Activated CD8-positive, alpha-beta T cell treated with anti-CD3 and anti-CD28 coated beads for 36 hours (primary cell): Measurements from ENCODE around the gene CSTB. TPM values are rescaled to one million over a fixed set of nuclear protein-coding genes. Genes with fewer than 3 reads are reported as not detected.

Source experiments
- ATAC-seq: fragments of 200-7000 bp; cut with Tn5 transposase; one replicate; pipeline ENCODE4 v1.10.0; 2021; ENCODE audit warnings: mild to moderate bottlenecking, moderate library complexity
- CTCF ChIA-PET: fragments of 350-600 bp; sonication (Branson Sonifier 250); formaldehyde crosslinking; loops from one replicate; lab custom pipeline; 2021; ENCODE audit warnings: antibody characterized with exemption; lab: Charles Lee
- POLR2A ChIA-PET: fragments of 350-600 bp; sonication (Branson Sonifier 250); formaldehyde crosslinking; loops from one replicate; lab custom pipeline; 2021; ENCODE audit warnings: antibody characterized with exemption; lab: Charles Lee
- DNase-seq: peaks from one replicate; pipeline ENCODE4 v3.0.0-alpha.2; 2020
- H3K27ac Mint-ChIP-seq: one replicate; pipeline ENCODE4 v1.8.0; 2021; ENCODE audit warnings: mild to moderate bottlenecking, mixed read lengths
- H3K27me3 Mint-ChIP-seq: one replicate; pipeline ENCODE4 v1.8.0; 2021; ENCODE audit warnings: mixed read lengths
- H3K36me3 Mint-ChIP-seq: one replicate; pipeline ENCODE4 v1.8.0; 2021; ENCODE audit warnings: low read depth, mixed read lengths
- H3K4me1 Mint-ChIP-seq: one replicate; pipeline ENCODE4 v1.8.0; 2021; ENCODE audit warnings: low read depth, mixed read lengths
- H3K4me3 Mint-ChIP-seq: one replicate; pipeline ENCODE4 v1.8.0; 2021; ENCODE audit warnings: mild to moderate bottlenecking, moderate library complexity, mixed read lengths
- H3K9me3 Mint-ChIP-seq: one replicate; pipeline ENCODE4 v1.8.0; 2021; ENCODE audit warnings: mixed read lengths
- CTCF ChIP-seq: fragments of 200-600 bp; IDR thresholded peaks from one replicate; pipeline ENCODE4 v1.8.0; 2022; ENCODE audit warnings: antibody characterized with exemption, mild to moderate bottlenecking
- intact Hi-C: fragments of 100-400 bp; cut with micrococcal nuclease; formaldehyde crosslinking; loops from one replicate; pipeline ENCODE4 v1.10.0; 2022
- total RNA-seq, 2 experiments: library from RNA; stranded (reverse); gene quantifications; one replicate each; pipeline ENCODE4 v1.2.3, GENCODE V29; 2021

Gene CSTB
- total RNA-seq, 2 experiments from 2014 or later: 18.6 to 20.7 TPM

- no peak for TF ChIP-seq CTCF
- Mint-ChIP-seq H3K9me3 (no peaks in the 10 kb centered on the region), H3K27ac (peak overlapping the region; percentile 73), H3K27me3 (no peaks in the 10 kb centered on the region), H3K36me3 (peaks cover 7% of the 10 kb centered on the region), H3K4me1 (peaks cover 49% of the 10 kb centered on the region), H3K4me3 (peak overlapping the region; percentile 37)
- ChIA-PET POLR2A (interaction anchor here (0.9 to 1.3 kb wide), 2 partner anchors 10 to 12 kb away, joined by 3 to 4 read pairs; no protein-coding TSS in a partner anchor), CTCF (interaction anchor here (0.8 kb wide), 1 partner anchor 11 kb away, joined by 3 read pairs; the partner anchor contains the start of gene RRP1)
- peak; percentile 30 for DNase-seq
- peak; percentile 26 for ATAC-seq
- intact Hi-C loops: no loop called here
Measured at GRCh38 chr21:43778469-43779335, 2.6 kb upstream of the CSTB start.

DNA sequence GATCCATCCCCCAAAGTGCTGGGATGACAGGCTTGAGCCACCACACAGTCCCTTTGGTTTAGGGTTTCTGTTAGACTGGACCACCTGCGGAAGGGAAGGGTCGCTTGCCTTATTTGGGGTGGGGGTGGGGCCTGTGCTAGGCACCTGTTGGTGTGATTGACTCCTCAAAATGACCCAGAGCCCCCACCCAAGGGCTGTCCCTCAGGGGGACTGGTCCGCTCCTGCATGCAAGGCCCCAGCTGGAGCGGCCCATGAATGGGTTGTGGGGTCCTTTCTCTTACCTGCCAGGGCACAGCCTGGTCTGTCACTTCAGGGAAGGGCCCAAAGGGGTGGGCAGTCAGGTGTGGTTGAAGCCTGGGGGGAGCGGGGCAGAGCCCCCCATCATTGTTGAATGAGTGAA lies 1.8 kb upstream of the CSTB start:
- Mint-ChIP-seq H3K27me3 (no peaks in the 10 kb centered on the region), H3K9me3 (no peaks in the 10 kb centered on the region)

DNA sequence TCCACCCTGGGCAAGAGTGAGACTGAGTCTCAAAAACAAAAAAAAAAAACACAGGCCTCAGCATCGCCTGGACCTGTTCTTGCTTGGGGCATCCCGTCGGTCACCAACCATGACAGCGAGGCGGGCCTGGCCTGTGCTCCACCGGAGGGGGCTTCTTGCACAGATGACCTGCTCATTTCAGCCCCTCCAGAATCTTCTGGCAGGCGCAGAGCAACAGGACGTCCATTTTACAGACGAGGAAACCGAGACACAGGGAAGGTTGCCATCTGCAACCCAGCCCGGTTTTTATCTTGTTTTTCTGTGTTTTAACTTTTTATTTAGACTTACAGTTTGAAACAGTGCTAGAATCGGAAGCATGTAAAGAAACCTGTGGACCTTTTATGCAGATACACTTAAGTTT lies 918 bp downstream of the CSTB start:
- TF ChIP-seq CTCF: no peak
- intact Hi-C loops: no loop called here
- H3K4me1 Mint-ChIP-seq: peaks cover 30% of the 10 kb centered on the region
- peaks cover 12% of the 10 kb centered on the region for H3K36me3 Mint-ChIP-seq
- H3K4me3 Mint-ChIP-seq: peak overlapping the region; percentile 90
- DNase-seq: no peak
- ChIA-PET POLR2A (interaction anchor here (1.3 kb wide), 1 partner anchor 8 kb away, joined by 3 read pairs; no protein-coding TSS in a partner anchor), CTCF (interaction anchor here (1.2 to 1.7 kb wide), 2 partner anchors 11 to 15 kb away, joined by 3 to 5 read pairs; partner anchors contain the start of gene RRP1)
- no peaks in the 10 kb centered on the region for H3K27me3 Mint-ChIP-seq
- H3K27ac Mint-ChIP-seq: peak overlapping the region; percentile 64
- H3K9me3 Mint-ChIP-seq: peaks cover 2% of the 10 kb centered on the region
- no peak for ATAC-seq

More for the DNA sequence above, 1.8 kb upstream of the CSTB start:
- Mint-ChIP-seq H3K4me3 (peak overlapping the region; percentile 90), H3K4me1 (peaks cover 41% of the 10 kb centered on the region), H3K36me3 (peaks cover 12% of the 10 kb centered on the region), H3K27ac (peak overlapping the region; percentile 73)
- POLR2A ChIA-PET: no interaction called here
- intact Hi-C loops: no loop called here
- CTCF ChIA-PET: interaction anchor here (0.8 kb wide), 1 partner anchor 12 kb away, joined by 3 read pairs; the partner anchor contains the start of gene RRP1
- DNase-seq (no peak), ATAC-seq (no peak)
- no peak for TF ChIP-seq CTCF

DNA sequence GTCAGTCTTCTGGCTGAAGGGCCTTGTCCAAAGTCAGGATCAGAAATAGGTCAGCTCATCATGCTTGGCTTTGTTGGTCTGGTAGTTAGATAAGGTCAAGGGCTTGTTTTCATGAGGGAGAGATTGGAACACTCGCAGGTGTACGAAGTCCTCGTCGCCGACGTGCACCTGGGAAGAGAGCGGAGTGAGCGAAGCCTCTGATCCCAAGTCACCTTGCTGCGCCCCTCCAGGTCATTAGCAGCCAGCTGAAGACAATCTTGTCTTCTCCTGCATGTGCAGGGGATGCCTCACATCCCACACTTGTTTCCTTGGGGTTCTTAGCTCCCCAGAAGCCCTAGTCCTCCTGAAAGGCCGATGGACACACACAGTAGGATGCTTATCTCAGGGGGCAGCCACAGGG lies 1.9 kb downstream of the CSTB start:
- Mint-ChIP-seq H3K4me1 (peaks cover 25% of the 10 kb centered on the region), H3K27ac (no peak overlapping the region), H3K36me3 (peaks cover 12% of the 10 kb centered on the region), H3K27me3 (no peaks in the 10 kb centered on the region), H3K4me3 (peak overlapping the region; percentile 90), H3K9me3 (peaks cover 2% of the 10 kb centered on the region)
- no peak for TF ChIP-seq CTCF
- ChIA-PET CTCF (interaction anchor here (1.2 to 1.7 kb wide), 3 partner anchors 8 to 16 kb away, joined by 3 to 5 read pairs (median 4); partner anchors contain the start of gene RRP1), POLR2A (interaction anchor here (0.6 to 1.3 kb wide), 2 partner anchors 9 to 13 kb away, joined by 3 read pairs; no protein-coding TSS in a partner anchor)
- DNase-seq: no peak
- no peak for ATAC-seq
- intact Hi-C loops: no loop called here
